ENCODE data around the gene KLF11.

The KLF11 gene

GRCh38 chr2:10036095-10036884, 7.1 kb upstream of the KLF11 start:
- ChIA-PET CTCF (interaction anchor here (0.7 to 14.5 kb wide), 12 partner anchors 9 to 65 kb away, joined by 3 to 181 read pairs (median 4); partner anchors contain the start of gene KLF11), POLR2A (no interaction called here)
- DNase-seq = peak; percentile 92 to 98 (median 98)
- 29% methylated on average over 14 of the region's 14 CpGs for WGBS (ENCODE audit: insufficient coverage)
- Histone ChIP-seq H3K4me3 (ENCODE audit: control insufficient read depth in 1 of 7, extremely low read depth in 1 of 7, insufficient read depth in 4 of 7, low read depth in 2 of 7, low read length in 6 of 7) (peak overlapping the region in 1 of 7 experiments; percentile 38), H3K4me1 (ENCODE audit: control extremely low read depth in 1 of 4, control insufficient read depth in 4 of 4, insufficient read depth in 4 of 4, low read length in 3 of 4) (peaks cover 0 to 37% (median 22%) of the 10 kb centered on the region in 4 experiments), H3K27ac (ENCODE audit: insufficient read depth in 1 of 2, low read depth in 1 of 2, low read length in 2 of 2, poor library complexity in 1 of 2, severe bottlenecking in 2 of 2) (peak overlapping the region in 1 of 2 experiments; percentile 26), H3K9me3 (ENCODE audit: control extremely low read depth in 1 of 5, control insufficient read depth in 4 of 5, insufficient read depth in 2 of 5, low read depth in 1 of 5, low read length in 4 of 5) (no peaks in the 10 kb centered on the region), H3K36me3 (ENCODE audit: control insufficient read depth in 4 of 4, insufficient read depth in 4 of 4, low read length in 3 of 4) (no peaks in the 10 kb centered on the region), H3K27me3 (replicated peaks in 2 of 5; ENCODE audit: control insufficient read depth in 4 of 5, insufficient read depth in 5 of 5, low read length in 4 of 5) (no peaks in the 10 kb centered on the region)

DNA sequence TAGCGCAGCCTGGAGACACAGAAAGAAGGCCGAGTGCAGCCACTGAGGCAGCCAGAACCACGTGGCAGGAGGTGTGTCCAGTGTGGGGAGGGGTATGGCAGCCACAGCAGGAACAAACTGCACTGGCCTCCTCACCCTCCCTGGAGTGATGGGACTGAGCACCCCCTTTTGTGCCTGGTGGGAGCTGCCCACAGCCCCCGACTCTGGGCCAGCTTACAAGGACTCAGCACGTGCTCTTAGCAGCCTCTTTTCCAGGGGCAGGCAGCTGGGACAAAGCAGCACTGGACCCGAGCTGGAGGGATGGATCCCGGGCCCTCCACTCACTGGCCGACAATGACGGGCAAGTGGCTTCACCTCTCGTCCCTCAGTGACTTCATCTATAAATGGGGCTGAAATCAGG, 5.2 kb upstream of the KLF11 start:
- Histone ChIP-seq H3K36me3 (ENCODE audit: control insufficient read depth in 4 of 4, insufficient read depth in 4 of 4, low read length in 3 of 4) (no peaks in the 10 kb centered on the region), H3K27me3 (replicated peaks in 2 of 5; ENCODE audit: control insufficient read depth in 4 of 5, insufficient read depth in 5 of 5, low read length in 4 of 5) (peaks cover 0 to 2% (median 0%) of the 10 kb centered on the region in 5 experiments), H3K4me3 (ENCODE audit: control insufficient read depth in 1 of 7, extremely low read depth in 1 of 7, insufficient read depth in 4 of 7, low read depth in 2 of 7, low read length in 6 of 7) (no peak overlapping the region), H3K9me3 (ENCODE audit: control extremely low read depth in 1 of 5, control insufficient read depth in 4 of 5, insufficient read depth in 2 of 5, low read depth in 1 of 5, low read length in 4 of 5) (peaks cover 0 to 9% (median 0%) of the 10 kb centered on the region in 5 experiments), H3K4me1 (ENCODE audit: control extremely low read depth in 1 of 4, control insufficient read depth in 4 of 4, insufficient read depth in 4 of 4, low read length in 3 of 4) (peaks cover 0 to 43% (median 28%) of the 10 kb centered on the region in 4 experiments), H3K27ac (ENCODE audit: insufficient read depth in 1 of 2, low read depth in 1 of 2, low read length in 2 of 2, poor library complexity in 1 of 2, severe bottlenecking in 2 of 2) (no peak overlapping the region)
- DNase-seq = no peak
- POLR2A ChIA-PET = no interaction called here
- CTCF ChIA-PET = interaction anchor here (1.1 to 14.5 kb wide), 3 partner anchors 9 to 54 kb away, joined by 5 to 181 read pairs (median 5); partner anchors contain the start of gene KLF11
- WGBS (ENCODE audit: insufficient coverage) = 93% methylated on average over 7 of the region's 10 CpGs

DNA sequence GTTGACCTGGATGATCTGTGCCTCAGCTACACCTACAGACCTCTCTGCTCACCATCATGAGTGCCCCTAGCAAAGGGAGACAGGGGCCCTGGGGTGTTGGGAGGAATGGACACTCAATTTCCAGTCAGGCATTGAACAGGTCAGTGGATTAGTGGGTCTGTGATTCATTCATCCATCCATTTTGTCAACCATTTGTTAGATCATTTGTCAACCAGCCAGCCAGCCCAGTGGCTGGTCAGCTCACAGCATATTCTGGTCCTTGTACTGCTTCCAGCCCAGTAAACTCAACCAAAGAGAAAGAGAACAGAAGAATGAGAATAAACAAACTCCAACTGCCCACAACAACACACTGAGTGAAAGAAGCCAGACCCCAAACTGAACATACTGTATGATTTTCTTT, 4.6 kb upstream of the KLF11 start:
- DNase-seq = no peak
- POLR2A ChIA-PET = no interaction called here
- no peaks in the 10 kb centered on the region for H3K36me3 ChIP-seq (ENCODE audit: control insufficient read depth in 4 of 4, insufficient read depth in 4 of 4, low read length in 3 of 4)

GRCh38 chr2:10039658-10040410, 3.5 kb upstream of the KLF11 start:
- ChIA-PET POLR2A (no interaction called here), CTCF (interaction anchor here (0.9 to 14.5 kb wide), 2 partner anchors 7 to 51 kb away, joined by 3 to 181 read pairs; partner anchors contain the start of gene KLF11)
- Histone ChIP-seq H3K4me3 (ENCODE audit: control insufficient read depth in 1 of 7, extremely low read depth in 1 of 7, insufficient read depth in 4 of 7, low read depth in 2 of 7, low read length in 6 of 7) (no peak overlapping the region), H3K36me3 (ENCODE audit: control insufficient read depth in 4 of 4, insufficient read depth in 4 of 4, low read length in 3 of 4) (no peaks in the 10 kb centered on the region), H3K9me3 (ENCODE audit: control extremely low read depth in 1 of 5, control insufficient read depth in 4 of 5, insufficient read depth in 2 of 5, low read depth in 1 of 5, low read length in 4 of 5) (peaks cover 0 to 9% (median 0%) of the 10 kb centered on the region in 5 experiments), H3K27me3 (replicated peaks in 2 of 5; ENCODE audit: control insufficient read depth in 4 of 5, insufficient read depth in 5 of 5, low read length in 4 of 5) (peaks cover 0 to 2% (median 0%) of the 10 kb centered on the region in 5 experiments), H3K4me1 (ENCODE audit: control extremely low read depth in 1 of 4, control insufficient read depth in 4 of 4, insufficient read depth in 4 of 4, low read length in 3 of 4) (peaks cover 0 to 46% (median 31%) of the 10 kb centered on the region in 4 experiments), H3K27ac (ENCODE audit: insufficient read depth in 1 of 2, low read depth in 1 of 2, low read length in 2 of 2, poor library complexity in 1 of 2, severe bottlenecking in 2 of 2) (no peak overlapping the region)
- WGBS (ENCODE audit: insufficient coverage) = 98% methylated on average over 14 of the region's 16 CpGs
- no peak for DNase-seq

More for the DNA sequence above, 4.6 kb upstream of the KLF11 start:
- Histone ChIP-seq H3K27ac (ENCODE audit: insufficient read depth in 1 of 2, low read depth in 1 of 2, low read length in 2 of 2, poor library complexity in 1 of 2, severe bottlenecking in 2 of 2) (no peak overlapping the region), H3K4me1 (ENCODE audit: control extremely low read depth in 1 of 4, control insufficient read depth in 4 of 4, insufficient read depth in 4 of 4, low read length in 3 of 4) (peaks cover 0 to 45% (median 28%) of the 10 kb centered on the region in 4 experiments), H3K9me3 (ENCODE audit: control extremely low read depth in 1 of 5, control insufficient read depth in 4 of 5, insufficient read depth in 2 of 5, low read depth in 1 of 5, low read length in 4 of 5) (peaks cover 0 to 9% (median 0%) of the 10 kb centered on the region in 5 experiments), H3K27me3 (replicated peaks in 2 of 5; ENCODE audit: control insufficient read depth in 4 of 5, insufficient read depth in 5 of 5, low read length in 4 of 5) (peaks cover 0 to 2% (median 0%) of the 10 kb centered on the region in 5 experiments), H3K4me3 (ENCODE audit: control insufficient read depth in 1 of 7, extremely low read depth in 1 of 7, insufficient read depth in 4 of 7, low read depth in 2 of 7, low read length in 6 of 7) (no peak overlapping the region)
- CTCF ChIA-PET = interaction anchor here (1.1 to 14.5 kb wide), 3 partner anchors 9 to 54 kb away, joined by 5 to 181 read pairs (median 5); partner anchors contain the start of gene KLF11

- Histone ChIP-seq H3K4me1 (ENCODE audit: control extremely low read depth in 1 of 4, control insufficient read depth in 4 of 4, insufficient read depth in 4 of 4, low read length in 3 of 4) (peaks cover 0 to 29% (median 15%) of the 10 kb centered on the region in 4 experiments), H3K9me3 (ENCODE audit: control extremely low read depth in 1 of 5, control insufficient read depth in 4 of 5, insufficient read depth in 2 of 5, low read depth in 1 of 5, low read length in 4 of 5) (peaks cover 0 to 9% (median 0%) of the 10 kb centered on the region in 5 experiments), H3K27ac (ENCODE audit: insufficient read depth in 1 of 2, low read depth in 1 of 2, low read length in 2 of 2, poor library complexity in 1 of 2, severe bottlenecking in 2 of 2) (no peak overlapping the region), H3K36me3 (ENCODE audit: control insufficient read depth in 4 of 4, insufficient read depth in 4 of 4, low read length in 3 of 4) (peaks cover 0 to 6% (median 2%) of the 10 kb centered on the region in 4 experiments), H3K27me3 (replicated peaks in 2 of 5; ENCODE audit: control insufficient read depth in 4 of 5, insufficient read depth in 5 of 5, low read length in 4 of 5) (peaks cover 0 to 2% (median 0%) of the 10 kb centered on the region in 5 experiments), H3K4me3 (ENCODE audit: control insufficient read depth in 1 of 7, extremely low read depth in 1 of 7, insufficient read depth in 4 of 7, low read depth in 2 of 7, low read length in 6 of 7) (no peak overlapping the region)
- POLR2A ChIA-PET = no interaction called here
- WGBS (ENCODE audit: insufficient coverage) = 95% methylated on average over 7 of the region's 14 CpGs
- CTCF ChIA-PET = interaction anchor here (11.9 kb wide), 1 partner anchor 9 kb away, joined by 181 read pairs; no protein-coding TSS in a partner anchor
- no peak for DNase-seq
Observed at GRCh38 chr2:10041711-10042110, 1.6 kb upstream of the KLF11 start.

DNA sequence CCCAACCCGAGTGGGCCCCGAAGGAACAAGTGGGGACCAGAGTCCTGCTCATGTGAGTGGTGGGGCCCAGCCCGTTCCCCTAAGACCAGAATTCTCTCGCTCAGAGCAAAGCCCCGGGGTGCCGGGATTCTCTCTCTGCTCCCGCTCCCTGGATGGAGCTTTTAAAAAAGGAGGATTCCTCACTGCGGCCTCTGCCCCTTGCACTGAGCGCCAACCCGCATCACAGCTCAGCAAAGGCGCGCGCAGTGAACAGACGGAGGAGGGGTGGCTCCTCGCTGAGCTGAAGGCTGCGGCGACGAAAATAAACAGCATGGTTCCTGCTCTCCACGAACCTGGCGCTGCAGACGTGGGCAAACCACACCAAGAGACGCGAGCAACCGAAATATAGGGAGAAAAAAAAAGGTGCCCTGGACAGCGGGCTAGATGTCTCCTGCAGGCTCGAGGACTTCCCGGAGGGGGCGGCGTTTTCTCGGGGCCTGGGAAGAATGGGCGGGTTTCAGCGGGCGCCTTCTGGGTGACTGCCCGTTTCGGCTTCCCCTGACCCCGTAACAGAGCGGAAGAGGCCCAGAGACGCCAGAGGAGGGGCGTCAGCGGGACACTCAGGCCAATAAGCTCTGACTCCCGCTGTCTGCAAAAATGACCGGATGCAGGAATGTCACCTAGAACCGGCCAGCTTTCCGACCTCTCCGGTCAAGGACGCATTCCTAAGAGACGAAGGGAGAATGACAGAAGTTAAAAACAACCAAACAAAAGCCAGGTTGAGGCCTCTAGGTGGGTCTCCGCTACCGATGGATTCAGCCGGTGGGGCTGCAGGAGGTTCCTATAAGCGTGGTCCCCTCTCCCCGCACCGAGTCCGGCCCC, 819 bp upstream of the KLF11 start:
- Histone ChIP-seq H3K4me1 (ENCODE audit: control extremely low read depth in 1 of 4, control insufficient read depth in 4 of 4, insufficient read depth in 4 of 4, low read length in 3 of 4) (peaks cover 0 to 21% (median 10%) of the 10 kb centered on the region in 4 experiments), H3K27ac (ENCODE audit: insufficient read depth in 1 of 2, low read depth in 1 of 2, low read length in 2 of 2, poor library complexity in 1 of 2, severe bottlenecking in 2 of 2) (no peak overlapping the region), H3K4me3 (ENCODE audit: control insufficient read depth in 1 of 7, extremely low read depth in 1 of 7, insufficient read depth in 4 of 7, low read depth in 2 of 7, low read length in 6 of 7) (peak overlapping the region in 5 of 7 experiments; percentile 28 to 70 (median 59)), H3K36me3 (ENCODE audit: control insufficient read depth in 4 of 4, insufficient read depth in 4 of 4, low read length in 3 of 4) (peaks cover 0 to 14% (median 7%) of the 10 kb centered on the region in 4 experiments), H3K27me3 (replicated peaks in 2 of 5; ENCODE audit: control insufficient read depth in 4 of 5, insufficient read depth in 5 of 5, low read length in 4 of 5) (peaks cover 0 to 2% (median 0%) of the 10 kb centered on the region in 5 experiments), H3K9me3 (ENCODE audit: control extremely low read depth in 1 of 5, control insufficient read depth in 4 of 5, insufficient read depth in 2 of 5, low read depth in 1 of 5, low read length in 4 of 5) (peaks cover 0 to 9% (median 0%) of the 10 kb centered on the region in 5 experiments)
- POLR2A ChIA-PET = interaction anchor here (1.2 kb wide), 1 partner anchor 199 kb away, joined by 3 read pairs; the partner anchor contains the start of gene TAF1B
- WGBS (ENCODE audit: insufficient coverage) = 27% methylated on average over 49 of the region's 54 CpGs
- DNase-seq = peak in 2 of 3 donors; percentile 50 to 52
- CTCF ChIA-PET = interaction anchor here (11.9 kb wide), 1 partner anchor 9 kb away, joined by 181 read pairs; no protein-coding TSS in a partner anchor

All from common myeloid progenitor, CD34-positive (primary cell).